Prostate gland (tissue), 2 donors: ENCODE data around the gene IFI35. TPM values are rescaled to one million over a fixed set of nuclear protein-coding genes. Genes with fewer than 3 reads are reported as not detected.

Experiments
- DNase-seq: peaks from one replicate; pipeline ENCODE4 v3.0.0-alpha.2; 2019; ENCODE audit warnings: low spot score
- H3K27ac ChIP-seq, 2 donors: fragments of 200-600 bp; sonication (generic); 2 replicates each; pipeline ENCODE4 v1.5.1; 2017 to 2019
- H3K27me3 ChIP-seq: fragments of 200-600 bp; sonication (generic); replicated peaks from 2 replicates; pipeline ENCODE4 v1.5.1; 2019; ENCODE audit not compliant: insufficient read depth
- H3K36me3 ChIP-seq, 2 donors: fragments of 200-600 bp; sonication (generic); 1 replicate in 1 of 2; 2 replicates in 1 of 2; pipeline versions ENCODE4 v1.5.1 to v1.8.1; 2017 to 2019
- H3K4me1 ChIP-seq: fragments of 200-600 bp; sonication (generic); replicated peaks from 2 replicates; pipeline ENCODE4 v1.5.1; 2019
- H3K4me3 ChIP-seq, 2 donors: fragments of 200-600 bp; sonication (generic); 2 replicates each; pipeline ENCODE4 v1.5.1; 2017 to 2019
- H3K9me3 ChIP-seq: fragments of 200-600 bp; sonication (generic); 2 replicates; pipeline ENCODE4 v1.5.1; 2017
- POLR2A ChIP-seq: fragments of 450-650 bp; IDR thresholded peaks from one replicate; pipeline ENCODE4 v1.6.1; 2016; ENCODE audit warnings: antibody characterized with exemption, mild to moderate bottlenecking
- POLR2AphosphoS5 ChIP-seq: sonication (generic); formaldehyde crosslinking; IDR thresholded peaks from one replicate; pipeline ENCODE4 v1.6.1; 2017; ENCODE audit warnings: antibody characterized with exemption
- WGBS: methylation state at CpG from one replicate; pipeline ENCODE4 v1.1.5; 2018; 5-methylcytosine and 5-hydroxymethylcytosine counted together
- intact Hi-C: fragments of 100-400 bp; cut with DNase I; formaldehyde crosslinking; loops from one replicate; pipeline ENCODE4 v1.14.2; 2022
- total RNA-seq, 2 donors: library from RNA; depleted of rRNA; stranded (reverse); fragments of >200 nt; gene quantifications; one replicate each; pipeline ENCODE4 v1.1.0, GENCODE V29; 2016
- TF ChIP-seq, protein P1 (sequence below), 4 experiments: fragments of 200-600 bp in 2 of 4; fragments of 450-650 bp in 2 of 4; sonication (generic) in 2 of 4; IDR thresholded peaks; 1 replicate in 3 of 4; 2 replicates in 1 of 4; pipeline ENCODE4 v1.5.1; 2016 to 2019; ENCODE audit warnings: antibody characterized with exemption in 4 of 4, mild to moderate bottlenecking in 2 of 4, moderate library complexity in 2 of 4

The IFI35 gene
- total RNA-seq, 2 donors from 2014 or later, result 35.6 to 40.1 TPM

DNA sequence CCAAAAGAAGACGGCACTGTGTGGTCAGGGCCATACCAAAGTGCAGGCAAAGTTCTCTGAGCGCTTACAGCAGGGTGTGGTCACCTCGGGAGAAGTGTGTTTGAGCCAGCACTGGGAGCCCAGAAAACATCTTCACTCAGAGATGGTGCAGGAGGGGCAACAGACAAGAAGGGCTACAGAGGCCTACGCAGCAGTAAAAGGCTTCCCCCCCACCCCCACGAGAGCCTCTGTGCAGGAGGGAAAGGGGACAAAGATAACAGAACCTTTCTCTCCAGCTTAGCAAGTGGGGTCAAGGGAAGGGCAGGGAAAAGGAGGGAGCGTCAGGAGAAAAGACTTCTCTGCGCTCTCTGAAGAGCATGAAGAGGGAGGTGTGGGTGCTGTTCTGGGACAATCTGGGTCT is 12.8 kb downstream of the IFI35 start:
- Histone ChIP-seq H3K4me3 (no peak overlapping the region), H3K36me3 (no peaks in the 10 kb centered on the region), H3K4me1 (peaks cover 5% of the 10 kb centered on the region), H3K27me3 (no peaks in the 10 kb centered on the region), H3K9me3 (no peaks in the 10 kb centered on the region), H3K27ac (peak overlapping the region; percentile 2 to 26)
- no peak for DNase-seq
- 57% methylated on average over 7 of the region's 7 CpGs for WGBS
- TF ChIP-seq POLR2AphosphoS5 (no peak), POLR2A (no peak)
- TF ChIP-seq, protein P1, sequence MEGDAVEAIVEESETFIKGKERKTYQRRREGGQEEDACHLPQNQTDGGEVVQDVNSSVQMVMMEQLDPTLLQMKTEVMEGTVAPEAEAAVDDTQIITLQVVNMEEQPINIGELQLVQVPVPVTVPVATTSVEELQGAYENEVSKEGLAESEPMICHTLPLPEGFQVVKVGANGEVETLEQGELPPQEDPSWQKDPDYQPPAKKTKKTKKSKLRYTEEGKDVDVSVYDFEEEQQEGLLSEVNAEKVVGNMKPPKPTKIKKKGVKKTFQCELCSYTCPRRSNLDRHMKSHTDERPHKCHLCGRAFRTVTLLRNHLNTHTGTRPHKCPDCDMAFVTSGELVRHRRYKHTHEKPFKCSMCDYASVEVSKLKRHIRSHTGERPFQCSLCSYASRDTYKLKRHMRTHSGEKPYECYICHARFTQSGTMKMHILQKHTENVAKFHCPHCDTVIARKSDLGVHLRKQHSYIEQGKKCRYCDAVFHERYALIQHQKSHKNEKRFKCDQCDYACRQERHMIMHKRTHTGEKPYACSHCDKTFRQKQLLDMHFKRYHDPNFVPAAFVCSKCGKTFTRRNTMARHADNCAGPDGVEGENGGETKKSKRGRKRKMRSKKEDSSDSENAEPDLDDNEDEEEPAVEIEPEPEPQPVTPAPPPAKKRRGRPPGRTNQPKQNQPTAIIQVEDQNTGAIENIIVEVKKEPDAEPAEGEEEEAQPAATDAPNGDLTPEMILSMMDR (IDR thresholded peaks at IDR 0.05), result no peak
- intact Hi-C loops, result no loop called here

DNA sequence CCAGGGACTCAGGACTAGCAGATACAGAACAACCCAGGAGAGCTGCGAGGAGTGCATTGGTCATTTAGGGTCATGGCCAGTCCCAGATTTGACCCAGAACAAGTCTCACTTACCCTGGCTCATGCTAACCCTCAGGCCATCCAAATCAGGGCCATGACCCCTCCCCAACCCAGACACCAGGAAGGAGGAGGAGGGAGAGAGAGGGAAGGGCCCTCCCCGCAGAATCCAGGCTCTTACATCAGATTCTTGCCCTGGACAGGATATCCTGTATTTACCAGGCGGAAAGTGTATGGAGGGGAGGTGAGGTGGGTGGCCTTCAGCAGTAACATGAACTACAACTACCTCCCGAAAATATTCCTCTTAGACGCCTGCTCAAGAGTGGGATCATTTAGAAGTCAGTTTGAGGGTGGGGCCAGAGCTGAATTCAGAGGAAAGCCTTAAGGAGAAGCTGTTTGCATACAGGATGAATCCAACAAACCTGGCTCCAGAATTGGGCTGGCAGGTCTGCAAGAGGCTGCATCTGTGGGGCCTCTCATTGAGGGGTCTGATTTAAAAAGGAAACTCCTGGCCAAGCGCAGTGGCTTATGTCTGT is 13.5 kb downstream of the IFI35 start:
- H3K27ac ChIP-seq, result peak overlapping the region; percentile 2 to 26
- DNase-seq, result no peak
- H3K4me3 ChIP-seq, result no peak overlapping the region
- no peak for TF ChIP-seq POLR2A
- TF ChIP-seq, protein P1 (IDR thresholded peaks at IDR 0.05), result no peak
- no peak for TF ChIP-seq POLR2AphosphoS5
- H3K27me3 ChIP-seq, result no peaks in the 10 kb centered on the region
- intact Hi-C loops, result loop anchor here (5.0 kb wide), 1 partner anchor 107 kb away; the partner anchor contains the start of gene BRCA1
- 66% methylated on average over 6 of the region's 6 CpGs for WGBS
- peaks cover 5% of the 10 kb centered on the region for H3K4me1 ChIP-seq
- H3K36me3 ChIP-seq, result no peaks in the 10 kb centered on the region
- H3K9me3 ChIP-seq, result no peaks in the 10 kb centered on the region

DNA sequence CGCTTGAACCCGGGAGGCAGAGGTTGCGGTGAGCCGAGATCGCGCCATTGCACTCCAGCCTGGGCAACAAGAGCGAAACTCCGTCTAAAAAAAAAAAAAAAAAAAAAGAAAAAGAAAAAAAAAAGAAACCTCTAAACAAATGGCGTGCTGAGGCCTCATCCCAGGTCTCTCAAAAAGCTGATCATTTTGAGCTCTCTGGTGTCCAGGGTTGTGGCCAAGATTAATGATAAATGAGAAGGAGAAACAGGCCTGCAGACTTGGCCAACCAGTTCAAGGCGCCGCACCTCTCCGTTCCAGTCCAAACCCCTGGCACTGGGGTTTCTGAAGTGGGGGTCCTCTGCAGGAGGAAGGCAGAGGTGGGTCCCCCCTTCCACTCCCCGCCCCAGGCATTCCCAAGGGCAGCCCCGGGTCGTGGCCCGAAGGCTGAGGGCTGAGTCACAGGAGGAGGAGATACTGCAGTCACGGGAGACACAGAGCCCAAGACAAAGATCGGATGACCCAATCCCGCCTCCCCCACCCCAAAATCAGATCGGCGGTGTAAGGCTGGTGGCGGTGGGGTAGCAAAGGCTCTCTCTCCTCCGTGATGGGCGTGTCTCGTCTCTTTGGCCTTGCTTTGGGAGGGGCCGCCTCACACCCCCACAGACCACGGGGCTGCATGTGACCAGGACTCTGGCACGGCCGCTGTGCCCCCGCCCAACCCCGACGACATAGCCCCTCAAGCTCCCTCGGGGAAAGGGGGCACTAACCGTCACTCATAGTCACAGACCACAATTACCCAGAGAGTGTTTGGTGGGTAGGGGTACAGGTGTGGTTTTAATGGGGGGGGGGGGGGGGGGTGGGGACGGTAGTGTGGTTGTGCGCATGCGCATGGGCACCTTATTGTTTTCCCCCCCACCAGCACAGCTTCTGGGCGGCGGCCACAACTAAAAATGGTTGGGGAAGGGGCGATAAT is 14.5 kb downstream of the IFI35 start:
- Histone ChIP-seq H3K36me3 (no peaks in the 10 kb centered on the region), H3K4me3 (peak overlapping the region; percentile 75 to 91), H3K9me3 (no peaks in the 10 kb centered on the region), H3K27ac (peak overlapping the region; percentile 80 to 85), H3K4me1 (peaks cover 5% of the 10 kb centered on the region), H3K27me3 (no peaks in the 10 kb centered on the region)
- peak; percentile 17 for TF ChIP-seq POLR2AphosphoS5
- TF ChIP-seq, protein P1 (IDR thresholded peaks at IDR 0.05), result no peak
- peak; percentile 38 for TF ChIP-seq POLR2A
- intact Hi-C loops, result loop anchor here (5.0 kb wide), 1 partner anchor 106 kb away; the partner anchor contains the start of gene BRCA1
- 23% methylated on average over 40 of the region's 40 CpGs for WGBS
- peak; percentile 46 for DNase-seq

DNA sequence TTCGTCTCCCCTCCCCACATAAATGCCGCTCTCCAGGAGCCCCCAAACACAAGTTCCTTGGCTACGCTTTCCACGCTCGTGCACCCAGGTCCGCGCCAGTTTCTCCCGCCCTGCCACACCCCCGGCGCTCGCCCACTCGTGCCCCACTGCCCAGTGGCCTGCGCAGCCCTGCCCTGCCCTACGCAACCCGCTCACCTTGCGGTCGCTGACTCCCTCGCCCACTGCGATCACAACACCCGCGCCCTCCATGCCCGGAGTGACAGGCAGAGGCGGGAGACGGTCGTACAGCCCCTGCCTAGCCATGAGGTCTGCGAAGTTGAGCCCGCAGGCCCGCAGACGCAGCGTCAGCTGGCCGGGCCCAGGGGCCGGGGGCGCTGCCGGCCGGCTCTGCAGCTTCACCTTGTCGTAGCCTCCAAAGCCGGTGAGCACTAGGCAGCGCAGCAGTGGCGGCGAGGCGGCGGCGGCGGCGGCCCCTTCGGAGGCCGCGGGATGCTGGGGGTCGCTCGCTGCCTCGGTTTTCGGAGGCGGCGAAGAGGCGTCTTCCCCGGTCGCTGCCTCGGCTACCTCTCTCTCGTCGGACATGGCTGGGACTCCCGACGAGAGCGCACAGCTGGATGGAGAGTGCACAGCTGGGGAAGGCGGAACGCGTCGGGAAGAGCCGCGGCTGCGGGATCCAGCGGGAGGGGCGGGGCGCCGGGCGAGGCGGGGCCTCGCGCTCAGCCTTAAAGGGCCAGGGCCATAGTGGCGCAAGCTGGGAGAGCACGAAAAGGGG is 15.3 kb downstream of the IFI35 start, which contains the start of gene VAT1:
Gene VAT1, minus strand, starts transcription at position 645 of the 772 bp plus-strand sequence. Its CDS starts 63 bp downstream, at position 582.
- peak; percentile 74 for DNase-seq
- H3K27ac ChIP-seq, result peak within 1 kb of the TSS; percentile 80 to 85
- no peaks in the 10 kb centered on the region for H3K36me3 ChIP-seq
- no peaks in the 10 kb centered on the region for H3K9me3 ChIP-seq
- intact Hi-C loops, result loop anchor here (5.0 kb wide), 1 partner anchor 105 kb away; the partner anchor contains the start of gene BRCA1
- no peaks in the 10 kb centered on the region for H3K27me3 ChIP-seq
- TF ChIP-seq POLR2A (peak; percentile 77), POLR2AphosphoS5 (peak; percentile 58)
- TF ChIP-seq, protein P1 (IDR thresholded peaks at IDR 0.05), result no peak
- peaks cover 5% of the 10 kb centered on the region for H3K4me1 ChIP-seq
- peak within 1 kb of the TSS; percentile 75 to 91 for H3K4me3 ChIP-seq
- WGBS, result under 1% methylated on average over 70 of the region's 80 CpGs
